ENCODE measurements around the gene MPV17.

MPV17 gene

DNA sequence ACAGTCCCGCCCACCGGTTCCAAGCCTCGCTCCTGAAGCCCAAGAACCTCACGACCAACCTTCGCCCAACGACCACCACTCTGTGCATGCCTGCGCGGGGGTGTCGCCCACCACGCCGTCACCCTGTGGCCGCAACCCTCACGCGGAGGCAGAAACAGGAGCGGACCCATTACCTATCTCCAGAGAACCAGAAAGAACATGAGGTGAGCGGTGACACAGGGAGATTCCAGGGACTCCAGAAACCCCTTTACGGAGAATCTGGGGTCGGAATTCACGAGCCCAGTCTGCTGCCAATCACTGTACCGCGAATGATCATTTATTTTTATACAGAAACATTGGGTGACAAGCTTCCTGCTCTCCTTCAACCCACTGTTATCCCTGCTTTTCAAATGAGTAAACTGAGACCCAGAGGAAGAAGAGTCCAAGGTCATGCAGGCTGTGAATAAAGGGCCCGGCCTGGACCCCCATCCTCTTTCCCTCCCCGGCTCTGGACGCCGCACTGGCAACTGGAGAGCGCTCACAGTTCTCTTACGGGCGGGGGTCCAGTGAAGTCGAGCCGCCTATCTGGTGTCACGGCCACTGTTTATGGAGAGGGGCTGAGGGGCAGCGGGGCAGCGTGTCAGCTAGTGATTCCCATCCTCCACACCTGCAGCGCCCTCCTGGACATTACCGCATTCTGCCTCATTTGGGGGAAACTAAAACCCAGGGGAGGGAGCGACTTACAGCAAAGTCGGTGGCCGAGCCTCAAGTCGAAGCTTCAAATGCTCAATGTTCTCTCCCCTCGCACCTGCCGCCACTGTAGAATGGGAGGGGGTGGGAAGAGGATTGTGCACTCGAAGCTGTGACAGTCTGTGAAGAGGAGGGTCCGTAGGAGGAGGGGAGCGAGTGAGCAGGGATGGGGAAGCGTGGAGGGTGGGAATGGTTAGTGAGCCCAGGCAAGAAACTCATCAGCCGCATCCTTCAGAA lies 59.3 kb downstream of the MPV17 start:
- DNase-seq, result no peak

DNA sequence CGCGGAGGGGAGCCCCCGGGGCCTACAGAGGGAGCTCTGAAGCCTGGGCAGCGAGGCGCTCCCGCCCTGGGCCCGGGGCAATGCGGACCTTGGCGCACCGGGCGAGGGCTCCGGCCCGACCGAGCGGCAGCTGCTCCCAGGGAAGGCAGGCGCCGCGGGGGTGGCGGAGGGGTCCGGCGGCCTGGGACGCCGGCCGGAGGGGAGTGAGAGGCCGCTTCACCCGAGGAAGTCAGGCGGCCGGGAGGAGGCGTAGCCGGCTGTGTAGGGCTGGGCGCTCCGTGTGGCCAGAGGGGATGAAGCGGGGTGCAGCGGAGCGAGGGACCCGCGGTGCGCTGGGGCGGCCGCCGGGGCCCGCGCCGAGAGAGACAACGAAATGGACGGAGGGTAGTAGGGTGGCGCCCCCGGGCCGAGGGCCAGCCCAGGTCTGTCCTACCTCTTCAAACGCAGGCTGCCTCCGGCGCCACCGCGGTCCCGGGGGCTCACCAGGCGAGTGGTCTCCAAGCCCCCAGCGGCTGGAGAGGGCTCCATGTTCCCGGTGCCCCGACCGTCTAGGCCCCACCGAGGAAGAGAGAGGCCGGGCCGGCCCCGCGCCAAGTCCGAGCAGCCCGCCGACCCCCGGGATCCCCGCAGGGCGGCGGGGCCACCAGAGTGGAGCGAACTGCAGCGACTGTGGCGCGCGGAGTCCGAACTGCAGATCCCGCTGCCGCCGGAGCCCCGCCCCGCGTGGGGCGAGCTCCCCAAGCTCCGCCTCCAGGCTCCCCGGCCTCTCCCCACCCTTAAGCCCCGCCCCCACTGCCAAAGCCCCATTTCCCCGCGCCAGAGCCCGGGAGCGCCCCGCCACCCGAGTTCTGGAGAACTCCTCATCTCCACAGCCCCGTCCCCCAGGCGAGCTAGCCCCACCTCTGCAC lies 60.3 kb downstream of the MPV17 start, which contains the start of gene SLC30A3:
Gene SLC30A3 (minus strand): TSS at position 669 of the 908 bp plus-strand sequence. CDS start 141 bp downstream, at position 528.
- no peak for DNase-seq

- DNase-seq, result no peak
These were observed 61.0 kb downstream of the MPV17 start for GRCh38 chr2:27261926-27262298.

DNA sequence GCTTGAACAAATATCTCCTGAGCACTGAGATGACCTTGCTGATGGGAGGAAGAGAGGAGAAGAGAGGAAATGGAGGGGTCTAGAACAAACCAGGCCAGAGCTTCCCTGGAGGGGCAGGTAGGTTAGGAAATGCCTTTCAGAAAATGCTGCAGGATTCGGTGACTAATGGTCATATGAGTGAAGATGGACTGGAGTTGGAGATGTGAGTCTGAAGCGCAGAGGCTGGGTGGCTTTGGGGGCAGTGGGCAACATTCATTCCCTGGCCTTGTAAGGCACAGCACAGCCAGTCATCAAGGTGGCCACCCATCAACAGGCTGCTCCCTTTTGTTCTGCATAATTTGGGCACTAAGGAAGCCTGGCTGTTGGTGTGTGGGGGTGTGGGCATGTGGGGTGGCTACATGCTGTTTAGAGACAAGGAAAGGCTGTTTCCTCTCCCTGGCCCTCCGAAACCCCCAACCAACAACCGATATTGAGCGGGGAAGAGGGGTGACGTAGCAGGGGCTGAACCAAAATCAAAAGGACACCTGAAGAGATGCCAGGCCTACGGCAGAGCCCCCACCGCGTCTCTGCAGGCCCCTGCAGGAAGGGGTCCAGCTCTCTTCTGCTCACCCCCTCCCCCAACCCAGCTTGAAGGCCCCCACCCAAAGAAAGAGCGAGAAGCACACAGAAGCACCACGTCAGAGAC lies 61.5 kb downstream of the MPV17 start:
- no peak for DNase-seq
